Thyroid gland (tissue), 4 donors: ENCODE results near the gene TACR2.

ENCODE experiments used
- CTCF ChIP-seq, 6 experiments: fragments of 200-600 bp in 3 of 6; fragments of 450-650 bp in 3 of 6; sonication (generic) in 3 of 6; IDR thresholded peaks; one replicate each; pipeline ENCODE4 v1.5.1; 2016 to 2019; ENCODE audit warnings: antibody characterized with exemption in 6 of 6, mild to moderate bottlenecking in 2 of 6, inconsistent platforms in 1 of 6, moderate library complexity in 1 of 6
- POLR2A ChIP-seq, 2 donors: fragments of 450-650 bp; IDR thresholded peaks; one replicate each; pipeline ENCODE4 v1.6.1; 2017; ENCODE audit warnings: antibody characterized with exemption in 2 of 2, mild to moderate bottlenecking in 2 of 2, moderate library complexity in 1 of 2

- no peak for TF ChIP-seq CTCF (IDR thresholded peaks at IDR 0.05)
- no peak for TF ChIP-seq POLR2A (IDR thresholded peaks at IDR 0.05)
Observed at GRCh38 chr10:69456880-69457693, 40.4 kb upstream of the TACR2 start.
